Spleen (tissue), 7 donors: ENCODE results near the gene TENM4.

ENCODE experiments used
- CTCF ChIP-seq, 11 experiments: fragments of 200-600 bp in 7 of 11; fragments of 450-650 bp in 4 of 11; sonication (generic) in 4 of 11; IDR thresholded peaks in 8 of 11; conservative IDR thresholded peaks in 3 of 11; 1 replicate in 7 of 11; 2 replicates in 4 of 11; pipeline versions ENCODE4 v1.4.0 to v1.8.0; 2016 to 2021; ENCODE audit warnings: antibody characterized with exemption in 11 of 11, inconsistent platforms in 4 of 11, mild to moderate bottlenecking in 1 of 11
- POLR2A ChIP-seq, 3 donors: fragments of 450-650 bp; IDR thresholded peaks; one replicate each; pipeline ENCODE4 v1.5.1; 2017; ENCODE audit warnings: antibody characterized with exemption in 3 of 3, mild to moderate bottlenecking in 1 of 3
- donor health status: DM: no; HTN: no; CAD: no; lungs with moderate emphysema.
- donor health status: DM: no; HTN: no; CAD: no.
- donor health status: DM: no; HTN: no; CAD: no.

DNA sequence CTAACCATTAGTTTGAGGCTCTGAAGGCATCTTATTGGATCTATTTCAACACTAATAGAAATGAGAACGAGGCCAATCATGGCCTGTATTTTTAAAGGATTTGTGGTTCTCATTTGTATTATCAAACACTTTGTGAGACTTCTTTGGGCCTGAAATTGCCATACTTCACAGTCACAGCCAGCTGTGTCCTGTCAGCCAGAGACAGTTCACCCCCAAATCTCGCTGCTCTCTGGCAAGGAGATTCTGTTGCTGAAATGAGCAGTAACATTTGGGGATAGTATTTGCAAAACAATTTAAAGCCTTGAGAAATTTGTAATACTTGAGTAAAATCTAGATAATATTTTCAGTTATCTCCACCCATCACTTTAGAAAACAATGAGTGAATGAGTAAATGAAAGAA, 26.9 kb upstream of the TENM4 start:
- TF ChIP-seq CTCF (IDR thresholded peaks at IDR 0.05 in 8 of 11, conservative IDR thresholded peaks at IDR 0.05 in 3 of 11) (no peak), POLR2A (IDR thresholded peaks at IDR 0.05) (no peak)
